A549 (cell line): Measurements from ENCODE around the gene ABCA2.

ENCODE experiments used
- CHD4 ChIP-seq: fragments of 200-600 bp; sonication (generic); IDR thresholded peaks from 2 replicates; pipeline ENCODE4 v1.6.1; 2016; ENCODE audit warnings: antibody characterized with exemption, mild to moderate bottlenecking, borderline replicate concordance
- FOSB ChIP-seq: fragments of 250-450 bp; sonication (Bioruptor Pico); IDR thresholded peaks from 2 replicates; pipeline ENCODE4 v1.5.0; 2020; ENCODE audit warnings: mild to moderate bottlenecking, moderate library complexity
- JUNB ChIP-seq: fragments of >200 bp; sonication (Bioruptor Twin); formaldehyde crosslinking; IDR thresholded peaks from 2 replicates; pipeline ENCODE4 v1.6.1; 2016
- MAX ChIP-seq: IDR thresholded peaks from 2 replicates; pipeline ENCODE4 v1.6.1; 2012
- PHF8 ChIP-seq: fragments of 200-600 bp; sonication (generic); IDR thresholded peaks from 2 replicates; pipeline ENCODE4 v1.6.1; 2016; ENCODE audit warnings: low read depth, mild to moderate bottlenecking, antibody characterized with exemption, moderate library complexity, borderline replicate concordance
- RARB ChIP-seq: fragments of 250-450 bp; sonication (Bioruptor Pico); IDR thresholded peaks from 2 replicates; pipeline ENCODE4 v1.8.0; 2021; ENCODE audit warnings: mild to moderate bottlenecking, moderate library complexity
- RCOR1 ChIP-seq: fragments of 150-350 bp; IDR thresholded peaks from 2 replicates; pipeline ENCODE4 v1.6.1; 2014; ENCODE audit warnings: antibody characterized with exemption, low read length, low read depth
- SMC3 ChIP-seq: fragments of >200 bp; sonication (Bioruptor Twin); formaldehyde crosslinking; IDR thresholded peaks from 3 replicates; pipeline ENCODE4 v1.6.1; 2018; ENCODE audit warnings: inconsistent platforms
- TF ChIP-seq, protein P1 (sequence below): fragments of >200 bp; sonication (Bioruptor Twin); formaldehyde crosslinking; IDR thresholded peaks from 3 replicates; pipeline ENCODE4 v1.5.1; 2016

- TF ChIP-seq CHD4 = no peak
- TF ChIP-seq RCOR1 = no peak
- TF ChIP-seq MAX = no peak
- no peak for TF ChIP-seq JUNB
- TF ChIP-seq, protein P1, sequence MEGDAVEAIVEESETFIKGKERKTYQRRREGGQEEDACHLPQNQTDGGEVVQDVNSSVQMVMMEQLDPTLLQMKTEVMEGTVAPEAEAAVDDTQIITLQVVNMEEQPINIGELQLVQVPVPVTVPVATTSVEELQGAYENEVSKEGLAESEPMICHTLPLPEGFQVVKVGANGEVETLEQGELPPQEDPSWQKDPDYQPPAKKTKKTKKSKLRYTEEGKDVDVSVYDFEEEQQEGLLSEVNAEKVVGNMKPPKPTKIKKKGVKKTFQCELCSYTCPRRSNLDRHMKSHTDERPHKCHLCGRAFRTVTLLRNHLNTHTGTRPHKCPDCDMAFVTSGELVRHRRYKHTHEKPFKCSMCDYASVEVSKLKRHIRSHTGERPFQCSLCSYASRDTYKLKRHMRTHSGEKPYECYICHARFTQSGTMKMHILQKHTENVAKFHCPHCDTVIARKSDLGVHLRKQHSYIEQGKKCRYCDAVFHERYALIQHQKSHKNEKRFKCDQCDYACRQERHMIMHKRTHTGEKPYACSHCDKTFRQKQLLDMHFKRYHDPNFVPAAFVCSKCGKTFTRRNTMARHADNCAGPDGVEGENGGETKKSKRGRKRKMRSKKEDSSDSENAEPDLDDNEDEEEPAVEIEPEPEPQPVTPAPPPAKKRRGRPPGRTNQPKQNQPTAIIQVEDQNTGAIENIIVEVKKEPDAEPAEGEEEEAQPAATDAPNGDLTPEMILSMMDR = no peak
- no peak for TF ChIP-seq PHF8
- TF ChIP-seq FOSB (CRISPR knock-in tag) = no peak
- TF ChIP-seq RARB (CRISPR knock-in tag) = no peak
- no peak for TF ChIP-seq SMC3
Observed at GRCh38 chr9:136969774-136970173, 58.3 kb downstream of the ABCA2 start.
